ENCODE measurements around the gene AUTS2.

Gene AUTS2

GRCh38 chr7:70294211-70294911, 696.1 kb downstream of the AUTS2 start:
- DNase-seq = no peak

- no peak for DNase-seq
These were observed 700.7 kb downstream of the AUTS2 start for GRCh38 chr7:70298780-70299471.

GRCh38 chr7:70299472-70299807, 701.2 kb downstream of the AUTS2 start:
- DNase-seq = no peak

GRCh38 chr7:70301673-70302185, 703.5 kb downstream of the AUTS2 start:
- DNase-seq = no peak

- no peak for DNase-seq
These were observed 705.0 kb downstream of the AUTS2 start for GRCh38 chr7:70303309-70303708.

- no peak for DNase-seq
These were observed 705.5 kb downstream of the AUTS2 start for GRCh38 chr7:70303780-70304179.

GRCh38 chr7:70306173-70306572, 707.9 kb downstream of the AUTS2 start:
- DNase-seq = no peak

GRCh38 chr7:70307544-70308106, 709.4 kb downstream of the AUTS2 start:
- no peak for DNase-seq

- peak in 1 of 5 donors; percentile 4 for DNase-seq
These were observed 714.1 kb downstream of the AUTS2 start for GRCh38 chr7:70312336-70312735.

- DNase-seq = no peak
These were observed 715.0 kb downstream of the AUTS2 start for GRCh38 chr7:70313271-70313670.

- DNase-seq = no peak
These were observed 715.4 kb downstream of the AUTS2 start for GRCh38 chr7:70313687-70314086.

GRCh38 chr7:70314221-70314620, 715.9 kb downstream of the AUTS2 start:
- no peak for DNase-seq

GRCh38 chr7:70316745-70317144, 718.5 kb downstream of the AUTS2 start:
- peak in 1 of 5 donors; percentile 38 for DNase-seq

GRCh38 chr7:70317356-70317755, 719.1 kb downstream of the AUTS2 start:
- DNase-seq = no peak

GRCh38 chr7:70318511-70318910, 720.2 kb downstream of the AUTS2 start:
- DNase-seq = no peak

GRCh38 chr7:70319057-70319456, 720.8 kb downstream of the AUTS2 start:
- no peak for DNase-seq

- DNase-seq = no peak
These were observed 722.8 kb downstream of the AUTS2 start for GRCh38 chr7:70321016-70321590.

GRCh38 chr7:70322856-70323255, 724.6 kb downstream of the AUTS2 start:
- DNase-seq = no peak

GRCh38 chr7:70325509-70326101, 727.3 kb downstream of the AUTS2 start:
- DNase-seq = no peak

GRCh38 chr7:70334295-70334694, 736.0 kb downstream of the AUTS2 start:
- no peak for DNase-seq

GRCh38 chr7:70334871-70335270, 736.6 kb downstream of the AUTS2 start:
- DNase-seq = no peak

- no peak for DNase-seq
These were observed 738.3 kb downstream of the AUTS2 start for GRCh38 chr7:70336536-70336935.

- no peak for DNase-seq
These were observed 739.7 kb downstream of the AUTS2 start for GRCh38 chr7:70338015-70338414.

All from T-helper 1 cell (primary cell).